Activated CD8-positive, alpha-beta T cell treated with anti-CD3 and anti-CD28 coated beads, Interleukin-2, amount 10 ng/mL, durations not matched to agents 7 days and 5 days (primary cell): ENCODE measurements around the gene RPLP2. TPM values are rescaled to one million over a fixed set of nuclear protein-coding genes. Genes with fewer than 3 reads are reported as not detected.

ENCODE experiments used
- ATAC-seq: fragments of 150-1000 bp; cut with Tn5 transposase; one replicate; pipeline ENCODE4 v1.10.0; 2021; ENCODE audit warnings: moderate library complexity
- CTCF ChIA-PET: fragments of 350-600 bp; sonication (Branson Sonifier 250); formaldehyde crosslinking; loops from one replicate; lab custom pipeline; 2021; ENCODE audit warnings: antibody characterized with exemption; lab: Charles Lee
- POLR2A ChIA-PET: fragments of 350-600 bp; sonication (Branson Sonifier 250); formaldehyde crosslinking; loops from one replicate; lab custom pipeline; 2021; ENCODE audit warnings: antibody characterized with exemption; lab: Charles Lee
- DNase-seq: peaks from one replicate; pipeline ENCODE4 v3.0.0-alpha.2; 2020
- H3K27ac Mint-ChIP-seq: one replicate; pipeline ENCODE4 v1.8.0; 2021; ENCODE audit warnings: mild to moderate bottlenecking, mixed read lengths
- H3K27me3 Mint-ChIP-seq: one replicate; pipeline ENCODE4 v1.8.0; 2021; ENCODE audit warnings: low read depth, mixed read lengths
- H3K36me3 Mint-ChIP-seq: one replicate; pipeline ENCODE4 v1.8.0; 2021; ENCODE audit warnings: low read depth, mixed read lengths
- H3K4me1 Mint-ChIP-seq: one replicate; pipeline ENCODE4 v1.8.0; 2021; ENCODE audit warnings: low read depth, mixed read lengths
- H3K4me3 Mint-ChIP-seq: one replicate; pipeline ENCODE4 v1.8.0; 2021; ENCODE audit warnings: mild to moderate bottlenecking, mixed read lengths
- H3K9me3 Mint-ChIP-seq: one replicate; pipeline ENCODE4 v1.8.0; 2022; ENCODE audit warnings: mixed read lengths; ENCODE audit not compliant: insufficient read depth
- total RNA-seq, 2 experiments: library from RNA; stranded (reverse); gene quantifications; one replicate each; pipeline ENCODE4 v1.2.3, GENCODE V29; 2021

Gene RPLP2
- total RNA-seq, 2 experiments from 2014 or later = 2,268 to 2,338 TPM

- H3K4me1 Mint-ChIP-seq = peaks cover 34% of the 10 kb centered on the region
- H3K9me3 Mint-ChIP-seq = no peaks in the 10 kb centered on the region
- H3K27ac Mint-ChIP-seq = no peak overlapping the region
- CTCF ChIA-PET = no interaction called here
- peaks cover 8% of the 10 kb centered on the region for H3K27me3 Mint-ChIP-seq
- POLR2A ChIA-PET = interaction anchor here (0.6 kb wide), 1 partner anchor 867 kb away, joined by 3 read pairs; no protein-coding TSS in a partner anchor
- ATAC-seq = no peak
- no peak for DNase-seq
- no peak overlapping the region for H3K4me3 Mint-ChIP-seq
- peaks cover 14% of the 10 kb centered on the region for H3K36me3 Mint-ChIP-seq
Measured at GRCh38 chr11:836700-837099, 26.9 kb downstream of the RPLP2 start.

GRCh38 chr11:837189-837989, 27.6 kb downstream of the RPLP2 start:
- POLR2A ChIA-PET = interaction anchor here (0.6 kb wide), 1 partner anchor 866 kb away, joined by 3 read pairs; no protein-coding TSS in a partner anchor
- no peak overlapping the region for H3K27ac Mint-ChIP-seq
- DNase-seq (no peak), ATAC-seq (no peak)
- H3K9me3 Mint-ChIP-seq = no peaks in the 10 kb centered on the region
- H3K36me3 Mint-ChIP-seq = peaks cover 14% of the 10 kb centered on the region
- peaks cover 32% of the 10 kb centered on the region for H3K4me1 Mint-ChIP-seq
- H3K27me3 Mint-ChIP-seq = peaks cover under 1% of the 10 kb centered on the region
- CTCF ChIA-PET = no interaction called here
- H3K4me3 Mint-ChIP-seq = no peak overlapping the region

- no peaks in the 10 kb centered on the region for H3K27me3 Mint-ChIP-seq
- DNase-seq (no peak), ATAC-seq (no peak)
- no peaks in the 10 kb centered on the region for H3K9me3 Mint-ChIP-seq
- no peak overlapping the region for H3K4me3 Mint-ChIP-seq
- no peak overlapping the region for H3K27ac Mint-ChIP-seq
- ChIA-PET POLR2A (no interaction called here), CTCF (no interaction called here)
- peaks cover 32% of the 10 kb centered on the region for H3K4me1 Mint-ChIP-seq
- peaks cover 14% of the 10 kb centered on the region for H3K36me3 Mint-ChIP-seq
Measured at GRCh38 chr11:837990-838307, 28.2 kb downstream of the RPLP2 start.

GRCh38 chr11:838441-839279, 28.9 kb downstream of the RPLP2 start:
- ATAC-seq (no peak), DNase-seq (no peak)
- no peaks in the 10 kb centered on the region for H3K9me3 Mint-ChIP-seq
- H3K4me1 Mint-ChIP-seq = peaks cover 34% of the 10 kb centered on the region
- no peaks in the 10 kb centered on the region for H3K27me3 Mint-ChIP-seq
- H3K4me3 Mint-ChIP-seq = no peak overlapping the region
- H3K36me3 Mint-ChIP-seq = peaks cover 14% of the 10 kb centered on the region
- ChIA-PET POLR2A (no interaction called here), CTCF (no interaction called here)
- H3K27ac Mint-ChIP-seq = no peak overlapping the region

- H3K27me3 Mint-ChIP-seq = no peaks in the 10 kb centered on the region
- H3K9me3 Mint-ChIP-seq = no peaks in the 10 kb centered on the region
- H3K4me1 Mint-ChIP-seq = peaks cover 33% of the 10 kb centered on the region
- ChIA-PET CTCF (no interaction called here), POLR2A (no interaction called here)
- no peak overlapping the region for H3K27ac Mint-ChIP-seq
- DNase-seq (no peak), ATAC-seq (no peak)
- H3K4me3 Mint-ChIP-seq = no peak overlapping the region
- H3K36me3 Mint-ChIP-seq = peaks cover 14% of the 10 kb centered on the region
Measured at GRCh38 chr11:839280-839623, 29.5 kb downstream of the RPLP2 start.

GRCh38 chr11:839875-840617, 30.3 kb downstream of the RPLP2 start:
- ChIA-PET POLR2A (interaction anchor here (0.7 to 1.3 kb wide), 2 partner anchors 9 to 21 kb away, joined by 3 to 4 read pairs; partner anchors contain the start of gene PNPLA2), CTCF (interaction anchor here (2.1 kb wide), 1 partner anchor 8 kb away, joined by 8 read pairs; the partner anchor contains the start of gene CD151)
- ATAC-seq (no peak), DNase-seq (no peak)
- H3K27me3 Mint-ChIP-seq = no peaks in the 10 kb centered on the region
- H3K36me3 Mint-ChIP-seq = peaks cover 14% of the 10 kb centered on the region
- peak overlapping the region; percentile 88 for H3K4me3 Mint-ChIP-seq
- peaks cover 31% of the 10 kb centered on the region for H3K4me1 Mint-ChIP-seq
- no peak overlapping the region for H3K27ac Mint-ChIP-seq
- H3K9me3 Mint-ChIP-seq = no peaks in the 10 kb centered on the region

GRCh38 chr11:841981-842369, 32.2 kb downstream of the RPLP2 start:
- ChIA-PET CTCF (interaction anchor here (2.1 kb wide), 1 partner anchor 10 kb away, joined by 8 read pairs; the partner anchor contains the start of gene CD151), POLR2A (interaction anchor here (0.6 kb wide), 1 partner anchor 13 kb away, joined by 3 read pairs; no protein-coding TSS in a partner anchor)
- DNase-seq = no peak
- H3K9me3 Mint-ChIP-seq = no peaks in the 10 kb centered on the region
- H3K4me1 Mint-ChIP-seq = peaks cover 28% of the 10 kb centered on the region
- H3K27ac Mint-ChIP-seq = peak overlapping the region; percentile 86
- peak; percentile 53 for ATAC-seq
- H3K36me3 Mint-ChIP-seq = peaks cover 14% of the 10 kb centered on the region
- H3K27me3 Mint-ChIP-seq = no peaks in the 10 kb centered on the region
- peak overlapping the region; percentile 88 for H3K4me3 Mint-ChIP-seq

- H3K9me3 Mint-ChIP-seq = no peaks in the 10 kb centered on the region
- peak within 1 kb of the TSS; percentile 88 for H3K4me3 Mint-ChIP-seq
- H3K36me3 Mint-ChIP-seq = peaks cover 14% of the 10 kb centered on the region
- peaks cover 28% of the 10 kb centered on the region for H3K4me1 Mint-ChIP-seq
- H3K27ac Mint-ChIP-seq = peak within 1 kb of the TSS; percentile 86
- ChIA-PET POLR2A (interaction anchor here (0.7 to 1.8 kb wide), 8 partner anchors 8 to 68 kb away, joined by 3 to 11 read pairs (median 4); partner anchors contain the start of genes CD151, CHID1, CRACR2B and PNPLA2), CTCF (interaction anchor here (1.3 to 2.2 kb wide), 5 partner anchors 10 to 209 kb away, joined by 4 to 7 read pairs (median 5); partner anchors contain the start of genes CD151 and CRACR2B)
- no peaks in the 10 kb centered on the region for H3K27me3 Mint-ChIP-seq
- DNase-seq (peak; percentile 92), ATAC-seq (peak; percentile 75)
Measured at GRCh38 chr11:842370-843002, 32.7 kb downstream of the RPLP2 start, which contains the start of the genes POLR2L and TSPAN4. TSS of gene POLR2L (minus strand) at chr11:842529. CDS start at chr11:842508, 21 bp downstream. TSS of gene TSPAN4 (plus strand) at chr11:842852. CDS start at chr11:850305, 7,453 bp downstream.

GRCh38 chr11:843086-843734, 33.4 kb downstream of the RPLP2 start:
- POLR2A ChIA-PET = interaction anchor here (0.7 to 1.8 kb wide), 9 partner anchors 9 to 67 kb away, joined by 3 to 11 read pairs (median 4); partner anchors contain the start of genes CD151, CHID1, CRACR2B and PNPLA2
- no peak for DNase-seq
- CTCF ChIA-PET = interaction anchor here (1.3 to 2.2 kb wide), 5 partner anchors 11 to 208 kb away, joined by 4 to 7 read pairs (median 5); partner anchors contain the start of genes CD151 and CRACR2B
- Mint-ChIP-seq H3K36me3 (peaks cover 10% of the 10 kb centered on the region), H3K4me3 (peak overlapping the region; percentile 74), H3K27ac (peak overlapping the region; percentile 66), H3K27me3 (no peaks in the 10 kb centered on the region), H3K4me1 (peaks cover 28% of the 10 kb centered on the region), H3K9me3 (no peaks in the 10 kb centered on the region)
- peak; percentile 18 for ATAC-seq
